Measurements from ENCODE around the gene ENDOD1.

Gene ENDOD1

GRCh38 chr11:95078526-95078925 is 11.1 kb upstream of the ENDOD1 start:
- no peak for DNase-seq

- DNase-seq: no peak
Measured at GRCh38 chr11:95081010-95081409, 8.6 kb upstream of the ENDOD1 start.

GRCh38 chr11:95081412-95081811 is 8.2 kb upstream of the ENDOD1 start:
- DNase-seq: no peak

GRCh38 chr11:95082576-95083001 is 7.1 kb upstream of the ENDOD1 start:
- DNase-seq: no peak

GRCh38 chr11:95084509-95084908 is 5.1 kb upstream of the ENDOD1 start:
- no peak for DNase-seq

GRCh38 chr11:95085117-95085816 is 4.4 kb upstream of the ENDOD1 start:
- no peak for DNase-seq

GRCh38 chr11:95086151-95086550 is 3.5 kb upstream of the ENDOD1 start:
- no peak for DNase-seq

GRCh38 chr11:95086836-95087570 is 2.6 kb upstream of the ENDOD1 start:
- no peak for DNase-seq

GRCh38 chr11:95088946-95089619 is 563 bp upstream of the ENDOD1 start:
- no peak for DNase-seq

- no peak for DNase-seq
Measured at GRCh38 chr11:95091663-95092180, 2.1 kb downstream of the ENDOD1 start.

- no peak for DNase-seq
Measured at GRCh38 chr11:95092549-95093324, 3.1 kb downstream of the ENDOD1 start.

GRCh38 chr11:95093548-95093947 is 3.9 kb downstream of the ENDOD1 start:
- DNase-seq: no peak

GRCh38 chr11:95095858-95096587 is 6.4 kb downstream of the ENDOD1 start:
- no peak for DNase-seq

GRCh38 chr11:95097209-95097608 is 7.6 kb downstream of the ENDOD1 start:
- DNase-seq: no peak

- DNase-seq: no peak
Measured at GRCh38 chr11:95098826-95099225, 9.2 kb downstream of the ENDOD1 start.

- no peak for DNase-seq
Measured at GRCh38 chr11:95100191-95100648, 10.6 kb downstream of the ENDOD1 start.

GRCh38 chr11:95100856-95101507 is 11.3 kb downstream of the ENDOD1 start:
- no peak for DNase-seq

- no peak for DNase-seq
Measured at GRCh38 chr11:95101935-95102334, 12.3 kb downstream of the ENDOD1 start.

- DNase-seq: no peak
Measured at GRCh38 chr11:95102733-95103132, 13.1 kb downstream of the ENDOD1 start.

- no peak for DNase-seq
Measured at GRCh38 chr11:95103701-95104100, 14.1 kb downstream of the ENDOD1 start.

GRCh38 chr11:95104121-95104830 is 14.6 kb downstream of the ENDOD1 start:
- no peak for DNase-seq

Measured in activated effector memory CD4-positive, alpha-beta T cell treated with Interleukin-2 at 50 U/mL for 16 hours (primary cell).